SK-N-SH (cell line): Measurements from ENCODE around the gene ZNF827. TPM values are rescaled to one million over a fixed set of nuclear protein-coding genes. Genes with fewer than 3 reads are reported as not detected.

Source experiments
- CTCF ChIA-PET: fragments of 300-600, 350-600 bp; formaldehyde crosslinking; extraction: SDS; loops from one replicate; lab custom pipeline; 2021; lab: Yijun Ruan, JAX
- POLR2A ChIA-PET: fragments of 350-600 bp; sonication (Branson Sonifier 250); formaldehyde crosslinking; extraction: SDS; loops from one replicate; lab custom pipeline; 2020; ENCODE audit warnings: antibody characterized with exemption, inconsistent platforms; lab: Yijun Ruan, JAX
- DNase-seq: peaks from one replicate; pipeline ENCODE4 v3.0.0; 2012
- H2AFZ ChIP-seq: fragments of 200-600 bp; sonication (generic); 2 replicates; pipeline ENCODE4 v1.8.1; 2016; ENCODE audit warnings: antibody characterized with exemption, mild to moderate bottlenecking, low read depth
- H3F3A ChIP-seq: fragments of 200-600 bp; sonication (generic); replicated peaks from 2 replicates; pipeline ENCODE3; 2016; ENCODE audit warnings: antibody characterized with exemption, mild to moderate bottlenecking; ENCODE audit not compliant: insufficient read depth
- H3K27ac ChIP-seq, 2 experiments: fragments of 200-500 bp in 1 of 2; fragments of 200-600 bp in 1 of 2; sonication (Bioruptor generic) in 1 of 2; sonication (generic), shearing (Covaris generic) in 1 of 2; 2 replicates each; pipeline versions ENCODE4 v1.5.1 to v1.6.1; 2014 to 2016; ENCODE audit warnings: low read depth in 2 of 2, inconsistent platforms in 1 of 2, low read length in 1 of 2, mild to moderate bottlenecking in 1 of 2, mixed read lengths in 1 of 2
- H3K27me3 ChIP-seq: fragments of 200-600 bp; sonication (generic), shearing (Covaris generic); 2 replicates; pipeline ENCODE4 v1.6.1; 2016; ENCODE audit warnings: mixed run types; ENCODE audit not compliant: insufficient read depth
- H3K36me3 ChIP-seq, 2 experiments: fragments of 200-500 bp in 1 of 2; fragments of 200-600 bp in 1 of 2; sonication (Bioruptor generic) in 1 of 2; sonication (generic) in 1 of 2; replicated peaks in 1 of 2; 2 replicates each; pipeline versions ENCODE3 to v1.5.1; 2014 to 2016; ENCODE audit warnings: low read length in 1 of 2, mild to moderate bottlenecking in 1 of 2; ENCODE audit not compliant: insufficient read depth in 2 of 2, control insufficient read depth in 1 of 2
- H3K4me1 ChIP-seq, 2 experiments: fragments of 200-500 bp in 1 of 2; fragments of 200-600 bp in 1 of 2; sonication (Bioruptor generic) in 1 of 2; sonication (generic), shearing (Covaris generic) in 1 of 2; 2 replicates each; pipeline versions ENCODE4 v1.5.1 to v1.6.1; 2014 to 2016; ENCODE audit warnings: low read depth in 1 of 2, low read length in 1 of 2, mixed run types in 1 of 2; ENCODE audit not compliant: insufficient read depth in 2 of 2, control insufficient read depth in 1 of 2
- H3K4me2 ChIP-seq: fragments of 200-600 bp; sonication (generic), shearing (Covaris generic); 2 replicates; pipeline ENCODE4 v1.6.1; 2017; ENCODE audit warnings: mixed run types
- H3K4me3 ChIP-seq, 2 experiments: fragments of 200-500 bp in 1 of 2; fragments of 200-600 bp in 1 of 2; sonication (Bioruptor generic) in 1 of 2; sonication (generic), shearing (Covaris generic) in 1 of 2; 2 replicates each; pipeline versions ENCODE4 v1.5.1 to v1.8.1; 2014 to 2016; ENCODE audit warnings: low read depth in 2 of 2, inconsistent platforms in 1 of 2, low read length in 1 of 2, mild to moderate bottlenecking in 1 of 2, mixed read lengths in 1 of 2, moderate library complexity in 1 of 2
- H3K79me2 ChIP-seq: fragments of 200-600 bp; sonication (generic); 2 replicates; pipeline ENCODE4 v1.8.1; 2017; ENCODE audit warnings: mild to moderate bottlenecking; ENCODE audit not compliant: insufficient read depth
- H3K9ac ChIP-seq: fragments of 200-600 bp; sonication (generic); 2 replicates; pipeline ENCODE4 v1.6.1; 2017; ENCODE audit warnings: mixed run types
- H3K9me2 ChIP-seq: fragments of 200-600 bp; sonication (generic); 2 replicates; pipeline ENCODE4 v1.6.1; 2017; ENCODE audit warnings: mixed run types
- H3K9me3 ChIP-seq: fragments of 200-600 bp; sonication (generic); 2 replicates; pipeline ENCODE4 v1.6.1; 2017; ENCODE audit warnings: mixed run types, mild to moderate bottlenecking, moderate library complexity
- H4K20me1 ChIP-seq: fragments of 200-600 bp; sonication (generic); 2 replicates; pipeline ENCODE4 v1.6.1; 2017; ENCODE audit warnings: mild to moderate bottlenecking, mixed run types; ENCODE audit not compliant: insufficient read depth
- CTCF ChIP-seq: fragments of 200-600 bp; sonication (generic); IDR thresholded peaks from 2 replicates; pipeline ENCODE4 v1.6.1; 2017; ENCODE audit warnings: antibody characterized with exemption, mild to moderate bottlenecking, moderate library complexity
- EZH2phosphoT487 ChIP-seq: fragments of 200-600 bp; sonication (generic); IDR thresholded peaks from 2 replicates; pipeline ENCODE4 v1.6.1; 2017; ENCODE audit warnings: low read depth, mixed run types, mild to moderate bottlenecking, antibody characterized with exemption, moderate library complexity, borderline replicate concordance
- GATA2 ChIP-seq: sonication (generic); formaldehyde crosslinking; IDR thresholded peaks from 2 replicates; pipeline ENCODE4 v1.5.0; 2020; ENCODE audit warnings: mild to moderate bottlenecking, missing genetic modification reagents
- IRF3 ChIP-seq: fragments of 150-350 bp; IDR thresholded peaks from 2 replicates; pipeline ENCODE4 v1.6.1; 2016; ENCODE audit warnings: mild to moderate bottlenecking, low read depth, low read length
- RAD21 ChIP-seq: IDR thresholded peaks from 2 replicates; pipeline ENCODE4 v1.6.1; 2012; ENCODE audit warnings: mild to moderate bottlenecking, low read length
- RCOR1 ChIP-seq: fragments of 150-350 bp; IDR thresholded peaks from 2 replicates; pipeline ENCODE4 v1.6.1; 2017; ENCODE audit warnings: antibody characterized with exemption, low read length
- SIN3A ChIP-seq: IDR thresholded peaks from 2 replicates; pipeline ENCODE4 v1.6.1; 2012; ENCODE audit warnings: low read depth, mild to moderate bottlenecking, low read length, moderate library complexity, borderline replicate concordance
- TAF1 ChIP-seq: IDR thresholded peaks from 2 replicates; pipeline ENCODE4 v1.6.1; 2012; ENCODE audit warnings: low read depth, mild to moderate bottlenecking, low read length, moderate library complexity, borderline replicate concordance
- TCF12 ChIP-seq: IDR thresholded peaks from 2 replicates; pipeline ENCODE4 v1.4.0; 2012
- WGBS: methylation state at CpG from one replicate; pipeline ENCODE4 v1.1.6; 2017; ENCODE audit warnings: low lambda C conversion rate; 5-methylcytosine and 5-hydroxymethylcytosine counted together
- polyA plus RNA-seq, 3 experiments: library from polyadenylated mRNA; depleted of rRNA; stranded (reverse); fragments of >200 nt; gene quantifications; 2 replicates each; pipeline ENCODE4 v1.2.3, GENCODE V29; 2012
- TF ChIP-seq, protein P1 (sequence below): IDR thresholded peaks from 2 replicates; pipeline ENCODE4 v1.6.1; 2012; ENCODE audit warnings: mild to moderate bottlenecking, low read depth, low read length, moderate library complexity
- TF ChIP-seq, protein P2 (sequence below): IDR thresholded peaks from 2 replicates; pipeline ENCODE4 v1.4.0; 2012; ENCODE audit warnings: low read depth, borderline replicate concordance
- TF ChIP-seq, protein P3 (sequence below): IDR thresholded peaks from 2 replicates; pipeline ENCODE4; 2012

ZNF827 gene
- polyA plus RNA-seq, 1 of the 3 experiments (the other 2 are of a cell fraction), result 23.2 TPM

DNA sequence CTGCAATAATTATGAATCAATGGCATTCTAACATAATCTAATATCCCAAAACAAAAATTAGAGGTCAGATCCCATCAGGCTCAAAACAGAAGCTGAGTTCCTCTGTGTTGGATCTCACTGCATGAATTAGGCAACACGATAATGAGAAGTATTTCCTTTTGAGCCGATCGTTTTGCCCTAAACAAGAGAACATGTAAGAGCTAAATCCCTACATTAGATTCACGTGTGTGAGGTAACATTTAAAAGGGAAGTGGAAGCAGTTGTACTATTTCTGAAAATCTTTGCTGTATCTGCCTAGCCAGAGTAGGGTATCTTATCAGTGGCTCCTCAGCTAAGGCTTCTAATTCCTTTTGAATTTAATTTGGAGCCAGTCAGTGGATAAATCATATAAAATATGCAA lies 143.1 kb downstream of the ZNF827 start:
- no peak for DNase-seq
- H3K9me3 ChIP-seq, result no peaks in the 10 kb centered on the region
- CTCF ChIA-PET, result interaction anchor here (0.7 kb wide), 1 partner anchor 62 kb away, joined by 3 read pairs; no protein-coding TSS in a partner anchor
- POLR2A ChIA-PET, result no interaction called here
- peaks cover 5 to 14% of the 10 kb centered on the region in 2 experiments for H3K36me3 ChIP-seq
- no peaks in the 10 kb centered on the region for H3K79me2 ChIP-seq
- no peak overlapping the region for H3K9ac ChIP-seq
- no peak overlapping the region for H2AFZ ChIP-seq
- H3K4me2 ChIP-seq, result no peak overlapping the region
- TF ChIP-seq TCF12, result no peak
- TF ChIP-seq GATA2 (CRISPR knock-in tag), result 0 out of 2 replicates have a peak, but pooled peaks have one; percentile 5
- TF ChIP-seq, all 33 proteins: peak for 1
- H3K27ac ChIP-seq, result no peak overlapping the region; a peak in 1 of 4 replicates
- 87% methylated on average over 4 of the region's 4 CpGs for WGBS
- H4K20me1 ChIP-seq, result no peaks in the 10 kb centered on the region
- H3K27me3 ChIP-seq, result no peaks in the 10 kb centered on the region
- H3F3A ChIP-seq, result no peaks in the 10 kb centered on the region
- no peaks in the 10 kb centered on the region for H3K9me2 ChIP-seq
- no peak overlapping the region for H3K4me3 ChIP-seq
- peaks cover 0 to 3% of the 10 kb centered on the region in 2 experiments; a peak in 1 of 4 replicates for H3K4me1 ChIP-seq

- no peak for DNase-seq
- 98% methylated on average over 5 of the region's 5 CpGs for WGBS
- no peaks in the 10 kb centered on the region for H4K20me1 ChIP-seq
- no peaks in the 10 kb centered on the region for H3K27me3 ChIP-seq
- TF ChIP-seq, protein P1, sequence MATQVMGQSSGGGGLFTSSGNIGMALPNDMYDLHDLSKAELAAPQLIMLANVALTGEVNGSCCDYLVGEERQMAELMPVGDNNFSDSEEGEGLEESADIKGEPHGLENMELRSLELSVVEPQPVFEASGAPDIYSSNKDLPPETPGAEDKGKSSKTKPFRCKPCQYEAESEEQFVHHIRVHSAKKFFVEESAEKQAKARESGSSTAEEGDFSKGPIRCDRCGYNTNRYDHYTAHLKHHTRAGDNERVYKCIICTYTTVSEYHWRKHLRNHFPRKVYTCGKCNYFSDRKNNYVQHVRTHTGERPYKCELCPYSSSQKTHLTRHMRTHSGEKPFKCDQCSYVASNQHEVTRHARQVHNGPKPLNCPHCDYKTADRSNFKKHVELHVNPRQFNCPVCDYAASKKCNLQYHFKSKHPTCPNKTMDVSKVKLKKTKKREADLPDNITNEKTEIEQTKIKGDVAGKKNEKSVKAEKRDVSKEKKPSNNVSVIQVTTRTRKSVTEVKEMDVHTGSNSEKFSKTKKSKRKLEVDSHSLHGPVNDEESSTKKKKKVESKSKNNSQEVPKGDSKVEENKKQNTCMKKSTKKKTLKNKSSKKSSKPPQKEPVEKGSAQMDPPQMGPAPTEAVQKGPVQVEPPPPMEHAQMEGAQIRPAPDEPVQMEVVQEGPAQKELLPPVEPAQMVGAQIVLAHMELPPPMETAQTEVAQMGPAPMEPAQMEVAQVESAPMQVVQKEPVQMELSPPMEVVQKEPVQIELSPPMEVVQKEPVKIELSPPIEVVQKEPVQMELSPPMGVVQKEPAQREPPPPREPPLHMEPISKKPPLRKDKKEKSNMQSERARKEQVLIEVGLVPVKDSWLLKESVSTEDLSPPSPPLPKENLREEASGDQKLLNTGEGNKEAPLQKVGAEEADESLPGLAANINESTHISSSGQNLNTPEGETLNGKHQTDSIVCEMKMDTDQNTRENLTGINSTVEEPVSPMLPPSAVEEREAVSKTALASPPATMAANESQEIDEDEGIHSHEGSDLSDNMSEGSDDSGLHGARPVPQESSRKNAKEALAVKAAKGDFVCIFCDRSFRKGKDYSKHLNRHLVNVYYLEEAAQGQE, result no peak
- TF ChIP-seq SIN3A (no peak), RCOR1 (no peak), IRF3 (no peak), TAF1 (no peak), RAD21 (no peak), CTCF (no peak), EZH2phosphoT487 (no peak), GATA2 (CRISPR knock-in tag) (no peak)
- TF ChIP-seq, protein P2, sequence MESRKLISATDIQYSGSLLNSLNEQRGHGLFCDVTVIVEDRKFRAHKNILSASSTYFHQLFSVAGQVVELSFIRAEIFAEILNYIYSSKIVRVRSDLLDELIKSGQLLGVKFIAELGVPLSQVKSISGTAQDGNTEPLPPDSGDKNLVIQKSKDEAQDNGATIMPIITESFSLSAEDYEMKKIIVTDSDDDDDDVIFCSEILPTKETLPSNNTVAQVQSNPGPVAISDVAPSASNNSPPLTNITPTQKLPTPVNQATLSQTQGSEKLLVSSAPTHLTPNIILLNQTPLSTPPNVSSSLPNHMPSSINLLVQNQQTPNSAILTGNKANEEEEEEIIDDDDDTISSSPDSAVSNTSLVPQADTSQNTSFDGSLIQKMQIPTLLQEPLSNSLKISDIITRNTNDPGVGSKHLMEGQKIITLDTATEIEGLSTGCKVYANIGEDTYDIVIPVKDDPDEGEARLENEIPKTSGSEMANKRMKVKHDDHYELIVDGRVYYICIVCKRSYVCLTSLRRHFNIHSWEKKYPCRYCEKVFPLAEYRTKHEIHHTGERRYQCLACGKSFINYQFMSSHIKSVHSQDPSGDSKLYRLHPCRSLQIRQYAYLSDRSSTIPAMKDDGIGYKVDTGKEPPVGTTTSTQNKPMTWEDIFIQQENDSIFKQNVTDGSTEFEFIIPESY, result no peak
- TF ChIP-seq, protein P3, sequence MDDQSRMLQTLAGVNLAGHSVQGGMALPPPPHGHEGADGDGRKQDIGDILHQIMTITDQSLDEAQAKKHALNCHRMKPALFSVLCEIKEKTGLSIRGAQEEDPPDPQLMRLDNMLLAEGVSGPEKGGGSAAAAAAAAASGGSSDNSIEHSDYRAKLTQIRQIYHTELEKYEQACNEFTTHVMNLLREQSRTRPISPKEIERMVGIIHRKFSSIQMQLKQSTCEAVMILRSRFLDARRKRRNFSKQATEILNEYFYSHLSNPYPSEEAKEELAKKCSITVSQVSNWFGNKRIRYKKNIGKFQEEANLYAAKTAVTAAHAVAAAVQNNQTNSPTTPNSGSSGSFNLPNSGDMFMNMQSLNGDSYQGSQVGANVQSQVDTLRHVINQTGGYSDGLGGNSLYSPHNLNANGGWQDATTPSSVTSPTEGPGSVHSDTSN, result no peak
- no peak overlapping the region for H3K9ac ChIP-seq
- no peaks in the 10 kb centered on the region for H3K79me2 ChIP-seq
- ChIA-PET POLR2A (interaction anchor here (0.6 kb wide), 1 partner anchor 83 kb away, joined by 3 read pairs; no protein-coding TSS in a partner anchor), CTCF (interaction anchor here (1.0 kb wide), 1 partner anchor 10 kb away, joined by 3 read pairs; no protein-coding TSS in a partner anchor)
- no peaks in the 10 kb centered on the region for H3K9me3 ChIP-seq
- H3K4me1 ChIP-seq, result no peaks in the 10 kb centered on the region; a peak in 1 of 4 replicates
- no peak overlapping the region for H3K4me3 ChIP-seq
- no peaks in the 10 kb centered on the region for H3K9me2 ChIP-seq
- no peaks in the 10 kb centered on the region for H3F3A ChIP-seq
- H3K4me2 ChIP-seq, result no peak overlapping the region
- H3K27ac ChIP-seq, result no peak overlapping the region
- no peak overlapping the region for H2AFZ ChIP-seq
- H3K36me3 ChIP-seq, result peaks cover 5 to 6% of the 10 kb centered on the region in 2 experiments
These were observed 146.2 kb downstream of the ZNF827 start for GRCh38 chr4:145792429-145792828.
